ENCODE results near the gene NUBP1.

DNA sequence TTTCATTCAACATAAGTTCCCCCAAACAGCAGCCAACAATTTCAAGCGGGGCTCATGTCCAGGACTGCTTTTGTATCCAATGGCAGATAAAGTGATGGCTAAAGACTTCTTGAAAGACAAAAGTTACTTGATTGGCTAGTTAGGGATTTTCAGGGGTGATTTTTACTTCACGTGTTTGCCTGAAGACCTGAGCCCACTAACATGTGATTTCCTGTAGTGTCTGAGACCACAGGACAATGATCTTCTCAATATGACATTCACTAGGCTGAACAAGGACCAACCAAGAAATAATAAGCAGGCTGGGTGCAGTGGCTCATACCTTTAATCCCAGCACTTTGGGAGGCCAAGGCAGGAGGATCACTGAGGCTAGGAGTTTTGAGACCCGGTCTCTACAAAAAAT lies 64.6 kb downstream of the NUBP1 start:
- TF ChIP-seq POLR2A (IDR thresholded peaks at IDR 0.05; ENCODE audit: low read depth) (no peak), CTCF (IDR thresholded peaks at IDR 0.05) (no peak)
